Measurements from ENCODE around the gene ATP5PD.

DNA sequence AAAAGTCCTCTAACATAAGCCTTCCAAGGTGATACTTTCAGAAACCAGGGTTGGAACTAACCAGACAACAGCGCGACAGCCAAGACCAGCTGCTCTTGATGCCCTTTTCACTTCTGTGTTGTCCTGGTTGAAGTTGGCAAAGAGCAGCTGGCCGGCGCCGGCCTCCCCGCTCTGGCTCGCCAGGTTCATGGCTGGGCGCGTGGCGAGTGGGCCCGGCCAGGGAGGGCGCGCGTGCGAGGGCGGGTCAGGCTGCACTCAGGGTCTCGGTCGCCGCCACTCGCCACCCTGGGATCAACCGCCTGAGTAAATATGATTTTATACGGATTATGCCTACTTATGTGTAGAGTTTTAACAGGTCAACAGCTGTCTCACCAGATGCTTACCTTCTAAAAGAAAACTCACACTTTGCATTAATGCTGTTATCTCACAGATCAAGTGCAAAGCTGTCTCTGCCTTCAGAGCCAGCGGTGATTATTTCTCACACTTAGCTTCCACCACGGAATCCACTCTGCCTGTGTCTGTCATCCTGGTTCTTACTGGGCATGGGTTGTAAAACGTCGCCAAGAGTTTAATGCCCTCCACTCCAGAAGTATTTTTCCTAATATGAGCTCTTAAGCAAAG lies 13.8 kb upstream of the ATP5PD start:
- TF ChIP-seq, protein P1, sequence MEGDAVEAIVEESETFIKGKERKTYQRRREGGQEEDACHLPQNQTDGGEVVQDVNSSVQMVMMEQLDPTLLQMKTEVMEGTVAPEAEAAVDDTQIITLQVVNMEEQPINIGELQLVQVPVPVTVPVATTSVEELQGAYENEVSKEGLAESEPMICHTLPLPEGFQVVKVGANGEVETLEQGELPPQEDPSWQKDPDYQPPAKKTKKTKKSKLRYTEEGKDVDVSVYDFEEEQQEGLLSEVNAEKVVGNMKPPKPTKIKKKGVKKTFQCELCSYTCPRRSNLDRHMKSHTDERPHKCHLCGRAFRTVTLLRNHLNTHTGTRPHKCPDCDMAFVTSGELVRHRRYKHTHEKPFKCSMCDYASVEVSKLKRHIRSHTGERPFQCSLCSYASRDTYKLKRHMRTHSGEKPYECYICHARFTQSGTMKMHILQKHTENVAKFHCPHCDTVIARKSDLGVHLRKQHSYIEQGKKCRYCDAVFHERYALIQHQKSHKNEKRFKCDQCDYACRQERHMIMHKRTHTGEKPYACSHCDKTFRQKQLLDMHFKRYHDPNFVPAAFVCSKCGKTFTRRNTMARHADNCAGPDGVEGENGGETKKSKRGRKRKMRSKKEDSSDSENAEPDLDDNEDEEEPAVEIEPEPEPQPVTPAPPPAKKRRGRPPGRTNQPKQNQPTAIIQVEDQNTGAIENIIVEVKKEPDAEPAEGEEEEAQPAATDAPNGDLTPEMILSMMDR (IDR thresholded peaks at IDR 0.05; ENCODE audit: borderline replicate concordance, extremely low read depth, low read length, poor library complexity, severe bottlenecking): no peak
- no peak for TF ChIP-seq EZH2 (IDR thresholded peaks at IDR 0.05; ENCODE audit: borderline replicate concordance, low read depth, low read length, severe bottlenecking)
